Endothelial cell of umbilical vein (primary cell): ENCODE measurements around the gene TNFRSF19.

ENCODE experiments used
- CTCF ChIP-seq, 2 donors: IDR thresholded peaks; 1 replicate in 1 of 2; 2 replicates in 1 of 2; pipeline ENCODE4 v1.5.1; 2011; ENCODE audit warnings: low read length in 2 of 2, mild to moderate bottlenecking in 2 of 2, moderate library complexity in 2 of 2, control low read depth in 1 of 2, inconsistent platforms in 1 of 2, low read depth in 1 of 2; ENCODE audit not compliant: insufficient read depth in 1 of 2; ENCODE audit errors: extremely low read depth in 1 of 2
- EZH2 ChIP-seq: IDR thresholded peaks from 2 replicates; pipeline ENCODE4 v1.6.1; 2012; ENCODE audit warnings: borderline replicate concordance, low read depth, mild to moderate bottlenecking, moderate library complexity, low read length, inconsistent platforms; ENCODE audit not compliant: severe bottlenecking
- JUN ChIP-seq: IDR thresholded peaks from 2 replicates; pipeline ENCODE4 v1.6.1; 2011; ENCODE audit warnings: borderline replicate concordance, low read depth; ENCODE audit not compliant: insufficient read length, insufficient read depth
- POLR2A ChIP-seq: IDR thresholded peaks from 2 replicates; pipeline ENCODE4 v1.6.1; 2012; ENCODE audit warnings: low read depth, mild to moderate bottlenecking, control low read depth, low read length
- POLR2AphosphoS5 ChIP-seq: IDR thresholded peaks from 2 replicates; pipeline ENCODE4 v1.6.1; 2012; ENCODE audit warnings: low read depth, mild to moderate bottlenecking, control low read depth, low read length, moderate library complexity; ENCODE audit not compliant: insufficient read depth

- TF ChIP-seq CTCF (IDR thresholded peaks at IDR 0.05; ENCODE audit: extremely low read depth in 1 of 2, insufficient read depth in 1 of 2, low read depth in 1 of 2, low read length in 2 of 2) (peak; percentile 64 to 76), POLR2A (no peak), EZH2 (no peak), POLR2AphosphoS5 (no peak), JUN (no peak)
Measured at GRCh38 chr13:23578411-23579071, 8.3 kb downstream of the TNFRSF19 start.
